PC-9 (cell line): ENCODE data around the gene LRRC74A. TPM values are rescaled to one million over a fixed set of nuclear protein-coding genes. Genes with fewer than 3 reads are reported as not detected.

Source experiments
- BruUV-seq: library from RNA; stranded (reverse); fragments of 400-500 nt; replicated peaks from 2 replicates; lab custom pipeline; 2021; lab: Mats Ljungman, UMichigan
- CTCF ChIA-PET: fragments of 300-600 bp; sonication (Branson Sonifier 250); formaldehyde crosslinking; loops from one replicate; lab custom pipeline; 2022; ENCODE audit warnings: antibody characterized with exemption; lab: Charles Lee
- POLR2A ChIA-PET: fragments of 300-600 bp; sonication (Branson Sonifier 250); formaldehyde crosslinking; loops from one replicate; lab custom pipeline; 2022; ENCODE audit warnings: antibody characterized with exemption; ENCODE audit not compliant: unreplicated experiment; lab: Charles Lee
- DNase-seq, 2 experiments: peaks; one replicate each; pipeline versions ENCODE4 v3.0.0 to v3.0.0-alpha.2; 2015 to 2022; ENCODE audit warnings: mixed read lengths in 1 of 2
- H2AFZ ChIP-seq: fragments of 200-600 bp; sonication (generic); 2 replicates; pipeline ENCODE4 v1.8.1; 2017; ENCODE audit warnings: antibody characterized with exemption
- H3F3A ChIP-seq: fragments of 200-600 bp; sonication (generic); 2 replicates; pipeline ENCODE4 v1.8.1; 2017; ENCODE audit warnings: antibody characterized with exemption, mild to moderate bottlenecking, low read depth; ENCODE audit not compliant: insufficient read depth
- H3K27ac ChIP-seq: fragments of 200-600 bp; sonication (generic); 2 replicates; pipeline ENCODE4 v1.6.1; 2016; ENCODE audit warnings: mixed run types
- H3K27me3 ChIP-seq: fragments of 200-600 bp; sonication (generic); 2 replicates; pipeline ENCODE4 v1.6.1; 2016; ENCODE audit warnings: low read depth, mixed run types; ENCODE audit not compliant: insufficient read depth
- H3K36me3 ChIP-seq: fragments of 200-600 bp; sonication (generic); 2 replicates; pipeline ENCODE4 v1.6.1; 2016; ENCODE audit warnings: low read depth, mixed run types
- H3K4me1 ChIP-seq: fragments of 200-600 bp; sonication (generic); replicated peaks from 2 replicates; pipeline ENCODE4 v1.6.1; 2016; ENCODE audit warnings: mixed run types; ENCODE audit not compliant: insufficient read depth
- H3K4me2 ChIP-seq: fragments of 200-600 bp; sonication (generic); 2 replicates; pipeline ENCODE4 v1.6.1; 2017; ENCODE audit warnings: mixed run types
- H3K4me3 ChIP-seq: fragments of 200-600 bp; sonication (generic); 2 replicates; pipeline ENCODE4 v1.6.1; 2016; ENCODE audit warnings: mixed run types
- H3K79me2 ChIP-seq: fragments of 200-600 bp; sonication (generic); 2 replicates; pipeline ENCODE4 v1.6.1; 2017; ENCODE audit warnings: low read depth, mixed run types
- H3K9me2 ChIP-seq: fragments of 200-600 bp; sonication (generic); 2 replicates; pipeline ENCODE4 v1.8.1; 2017; ENCODE audit warnings: mild to moderate bottlenecking; ENCODE audit not compliant: insufficient read depth
- H3K9me3 ChIP-seq: fragments of 200-600 bp; sonication (generic); 2 replicates; pipeline ENCODE4 v1.8.1; 2016; ENCODE audit warnings: low read depth; ENCODE audit not compliant: insufficient read depth
- H4K20me1 ChIP-seq: fragments of 200-600 bp; sonication (generic); 2 replicates; pipeline ENCODE4 v1.8.1; 2017; ENCODE audit not compliant: insufficient read depth
- EZH2 ChIP-seq: fragments of 200-600 bp; sonication (generic); IDR thresholded peaks from 2 replicates; pipeline ENCODE4 v1.8.0; 2017; ENCODE audit warnings: antibody characterized with exemption, low read depth
- intact Hi-C: fragments of 100-400 bp; cut with micrococcal nuclease; formaldehyde crosslinking; loops from one replicate; pipeline ENCODE4 v1.10.0; 2022; ENCODE audit not compliant: unreplicated experiment
- total RNA-seq: library from RNA; stranded (reverse); gene quantifications from 2 replicates; pipeline ENCODE4 v1.2.3, GENCODE V29; 2021
- TF ChIP-seq, protein P1 (sequence below): fragments of 200-600 bp; sonication (generic); conservative IDR thresholded peaks from 2 replicates; pipeline ENCODE4 v1.6.1; 2017; ENCODE audit warnings: mixed run types, antibody characterized with exemption, mild to moderate bottlenecking, moderate library complexity

LRRC74A gene
- total RNA-seq, 1 experiment from 2014 or later = not detected

DNA sequence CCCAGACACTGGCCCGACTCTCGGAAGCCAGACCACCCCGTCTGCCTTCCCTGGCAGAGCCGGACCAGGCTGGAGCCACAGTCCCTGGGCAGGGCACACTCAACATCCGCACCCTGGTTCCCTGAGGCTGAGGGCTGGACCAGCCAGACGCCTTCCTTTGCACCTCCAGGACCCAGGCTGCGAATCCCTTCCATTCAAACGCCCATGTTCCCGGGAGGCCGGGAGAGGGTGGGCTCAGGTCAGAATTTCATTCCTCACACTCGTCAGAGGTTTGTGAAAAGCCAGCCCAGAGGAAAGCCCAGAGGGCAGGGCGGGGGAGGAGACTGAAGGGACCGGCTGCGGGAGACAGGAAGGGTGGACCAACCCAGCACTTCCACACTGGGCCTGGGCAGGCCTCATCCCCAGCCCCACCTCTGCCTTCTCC, 58.7 kb downstream of the LRRC74A start:
- no peak overlapping the region for H3K4me3 ChIP-seq
- TF ChIP-seq EZH2 = no peak
- TF ChIP-seq, protein P1, sequence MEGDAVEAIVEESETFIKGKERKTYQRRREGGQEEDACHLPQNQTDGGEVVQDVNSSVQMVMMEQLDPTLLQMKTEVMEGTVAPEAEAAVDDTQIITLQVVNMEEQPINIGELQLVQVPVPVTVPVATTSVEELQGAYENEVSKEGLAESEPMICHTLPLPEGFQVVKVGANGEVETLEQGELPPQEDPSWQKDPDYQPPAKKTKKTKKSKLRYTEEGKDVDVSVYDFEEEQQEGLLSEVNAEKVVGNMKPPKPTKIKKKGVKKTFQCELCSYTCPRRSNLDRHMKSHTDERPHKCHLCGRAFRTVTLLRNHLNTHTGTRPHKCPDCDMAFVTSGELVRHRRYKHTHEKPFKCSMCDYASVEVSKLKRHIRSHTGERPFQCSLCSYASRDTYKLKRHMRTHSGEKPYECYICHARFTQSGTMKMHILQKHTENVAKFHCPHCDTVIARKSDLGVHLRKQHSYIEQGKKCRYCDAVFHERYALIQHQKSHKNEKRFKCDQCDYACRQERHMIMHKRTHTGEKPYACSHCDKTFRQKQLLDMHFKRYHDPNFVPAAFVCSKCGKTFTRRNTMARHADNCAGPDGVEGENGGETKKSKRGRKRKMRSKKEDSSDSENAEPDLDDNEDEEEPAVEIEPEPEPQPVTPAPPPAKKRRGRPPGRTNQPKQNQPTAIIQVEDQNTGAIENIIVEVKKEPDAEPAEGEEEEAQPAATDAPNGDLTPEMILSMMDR = no peak
- H4K20me1 ChIP-seq = no peaks in the 10 kb centered on the region
- H3K9me3 ChIP-seq = no peaks in the 10 kb centered on the region
- ChIA-PET POLR2A (no interaction called here), CTCF (interaction anchor here (1.0 kb wide), 1 partner anchor 26 kb away, joined by 8 read pairs; no protein-coding TSS in a partner anchor)
- no peak for DNase-seq
- no peaks in the 10 kb centered on the region for H3K27me3 ChIP-seq
- no peak overlapping the region for H3K4me2 ChIP-seq
- H2AFZ ChIP-seq = no peak overlapping the region
- H3K4me1 ChIP-seq = no peaks in the 10 kb centered on the region
- H3F3A ChIP-seq = no peaks in the 10 kb centered on the region
- H3K9me2 ChIP-seq = no peaks in the 10 kb centered on the region
- BruUV-seq = no TSS peak
- no peaks in the 10 kb centered on the region for H3K36me3 ChIP-seq
- intact Hi-C loops = no loop called here
- no peaks in the 10 kb centered on the region for H3K79me2 ChIP-seq
- no peak overlapping the region for H3K27ac ChIP-seq

- H3K36me3 ChIP-seq = no peaks in the 10 kb centered on the region
- no peaks in the 10 kb centered on the region for H3K9me2 ChIP-seq
- H3K9me3 ChIP-seq = peaks cover 6% of the 10 kb centered on the region; the same call in 1 of the 2 replicates
- intact Hi-C loops = no loop called here
- no peaks in the 10 kb centered on the region for H4K20me1 ChIP-seq
- no peak overlapping the region for H3K4me2 ChIP-seq
- no peaks in the 10 kb centered on the region for H3K79me2 ChIP-seq
- no peak for DNase-seq
- H3F3A ChIP-seq = no peaks in the 10 kb centered on the region
- no peak overlapping the region for H3K27ac ChIP-seq
- H3K4me3 ChIP-seq = no peak overlapping the region
- no peaks in the 10 kb centered on the region for H3K4me1 ChIP-seq
- no peak overlapping the region for H2AFZ ChIP-seq
- ChIA-PET CTCF (interaction anchor here (0.6 kb wide), 2 partner anchors 184 to 462 kb away, joined by 4 to 14 read pairs; no protein-coding TSS in a partner anchor), POLR2A (interaction anchor here (0.6 kb wide), 1 partner anchor 264 kb away, joined by 6 read pairs; no protein-coding TSS in a partner anchor)
- no TSS peak for BruUV-seq
- TF ChIP-seq, protein P1 = no peak
- no peak for TF ChIP-seq EZH2
- no peaks in the 10 kb centered on the region for H3K27me3 ChIP-seq
Measured at GRCh38 chr14:76887191-76887590, 61.0 kb downstream of the LRRC74A start.

GRCh38 chr14:76891391-76891790, 65.2 kb downstream of the LRRC74A start:
- H4K20me1 ChIP-seq = no peaks in the 10 kb centered on the region
- CTCF ChIA-PET = no interaction called here
- no peaks in the 10 kb centered on the region for H3K4me1 ChIP-seq
- H3K4me2 ChIP-seq = no peak overlapping the region
- H3K27ac ChIP-seq = no peak overlapping the region
- no peaks in the 10 kb centered on the region for H3K36me3 ChIP-seq
- H3K9me3 ChIP-seq = peaks cover 23% of the 10 kb centered on the region
- H2AFZ ChIP-seq = no peak overlapping the region
- TF ChIP-seq, protein P1 = no peak
- TF ChIP-seq EZH2 = no peak
- no peak overlapping the region for H3K4me3 ChIP-seq
- no peaks in the 10 kb centered on the region for H3K9me2 ChIP-seq
- intact Hi-C loops = no loop called here
- H3F3A ChIP-seq = no peaks in the 10 kb centered on the region
- H3K27me3 ChIP-seq = no peaks in the 10 kb centered on the region
- POLR2A ChIA-PET = no interaction called here
- no peak for DNase-seq
- H3K79me2 ChIP-seq = no peaks in the 10 kb centered on the region
- no TSS peak for BruUV-seq
